GM21723 (cell line): ENCODE data around the gene AP1AR.
"Not testable (repeated sequence)": the region's sequence is repeated elsewhere in the genome, so short reads cannot be mapped to it uniquely, and the experiment has no call there.

Source experiments
- ATAC-seq: cut with Tn5 transposase; IDR thresholded peaks from one replicate; pipeline ENCODE4 v1.9.1; 2021; ENCODE audit warnings: mild to moderate bottlenecking, moderate library complexity; ENCODE audit not compliant: unreplicated experiment

Gene AP1AR

GRCh38 chr4:112231779-112232713 is at the start of gene AP1AR:
AP1AR (plus strand) TSS chr4:112231787; CDS start chr4:112232092, 305 bp downstream.
- ATAC-seq: peak; percentile 77

- ATAC-seq: no peak
These were observed 49.0 kb upstream of the AP1AR start for GRCh38 chr4:112182604-112183003.

GRCh38 chr4:112183252-112183651 is 48.3 kb upstream of the AP1AR start:
- no peak for ATAC-seq

GRCh38 chr4:112184438-112184837 is 47.1 kb upstream of the AP1AR start:
- ATAC-seq: no peak

- ATAC-seq: peak; percentile 54
These were observed 46.3 kb upstream of the AP1AR start for GRCh38 chr4:112185334-112185733.

- no peak for ATAC-seq
These were observed 45.6 kb upstream of the AP1AR start for GRCh38 chr4:112185740-112186670.

GRCh38 chr4:112189754-112190153 is 41.8 kb upstream of the AP1AR start:
- no peak for ATAC-seq

- no peak for ATAC-seq
These were observed 40.9 kb upstream of the AP1AR start for GRCh38 chr4:112190684-112191083.

- ATAC-seq: no peak
These were observed 35.1 kb upstream of the AP1AR start for GRCh38 chr4:112196461-112196860.

GRCh38 chr4:112199041-112199440 is 32.5 kb upstream of the AP1AR start:
- peak; percentile 5 for ATAC-seq

- ATAC-seq: no peak
These were observed 29.6 kb upstream of the AP1AR start for GRCh38 chr4:112201915-112202505.

GRCh38 chr4:112203593-112203992 is 28.0 kb upstream of the AP1AR start:
- ATAC-seq: no peak

- no peak for ATAC-seq
These were observed 25.2 kb upstream of the AP1AR start for GRCh38 chr4:112206431-112206830.

- ATAC-seq: not testable (repeated sequence)
These were observed 23.2 kb upstream of the AP1AR start for GRCh38 chr4:112208137-112209095.

GRCh38 chr4:112210777-112211176 is 20.8 kb upstream of the AP1AR start:
- ATAC-seq: no peak

- ATAC-seq: no peak
These were observed 18.5 kb upstream of the AP1AR start for GRCh38 chr4:112213091-112213490.

- ATAC-seq: no peak
These were observed 17.7 kb upstream of the AP1AR start for GRCh38 chr4:112213856-112214255.

GRCh38 chr4:112214390-112215264 is 17.0 kb upstream of the AP1AR start:
- no peak for ATAC-seq

GRCh38 chr4:112219826-112220366 is 11.7 kb upstream of the AP1AR start:
- no peak for ATAC-seq
